ENCODE results near the gene SNPH.
A peak's percentile ranks its signal among the peaks of the same experiment; 100 is the strongest.

Gene SNPH

DNA sequence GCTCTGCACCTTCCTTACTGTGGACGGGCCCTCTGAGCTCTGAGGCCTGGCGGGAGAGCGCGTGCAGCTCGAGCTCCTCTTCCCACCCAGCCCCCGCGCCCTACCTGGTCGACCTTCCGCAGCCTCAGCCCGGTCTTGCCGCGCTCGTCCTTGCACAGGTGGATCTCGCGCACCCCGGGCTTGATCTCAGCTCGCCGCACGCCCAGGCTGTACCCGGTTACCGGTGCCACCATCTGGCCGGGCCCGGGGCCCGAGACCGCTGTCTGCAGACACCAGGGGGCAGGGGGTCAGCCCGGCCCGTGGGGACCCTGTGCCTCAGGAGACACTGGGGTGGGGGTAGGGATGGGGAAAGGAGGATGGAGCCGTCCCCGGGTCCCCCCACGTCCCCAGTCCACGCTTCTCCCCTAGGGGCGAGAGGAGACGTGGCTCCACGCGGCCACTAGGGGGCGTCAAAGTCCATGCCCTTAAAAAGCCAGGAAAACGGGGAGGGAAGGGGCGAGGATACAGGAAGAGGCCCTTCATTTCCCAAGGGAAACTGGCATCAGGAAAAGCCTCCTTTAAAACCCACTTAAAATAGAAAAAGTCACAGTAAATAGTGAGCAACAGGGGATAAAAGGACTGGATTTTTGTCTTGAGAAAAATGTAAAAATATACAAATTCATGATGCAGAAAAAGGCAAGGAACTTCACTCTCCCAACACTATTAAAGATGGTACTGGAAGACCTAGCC is 47.3 kb downstream of the SNPH start:
- peak; percentile 71 for DNase-seq (ENCODE audit: low read depth)
- TF ChIP-seq, protein P1, sequence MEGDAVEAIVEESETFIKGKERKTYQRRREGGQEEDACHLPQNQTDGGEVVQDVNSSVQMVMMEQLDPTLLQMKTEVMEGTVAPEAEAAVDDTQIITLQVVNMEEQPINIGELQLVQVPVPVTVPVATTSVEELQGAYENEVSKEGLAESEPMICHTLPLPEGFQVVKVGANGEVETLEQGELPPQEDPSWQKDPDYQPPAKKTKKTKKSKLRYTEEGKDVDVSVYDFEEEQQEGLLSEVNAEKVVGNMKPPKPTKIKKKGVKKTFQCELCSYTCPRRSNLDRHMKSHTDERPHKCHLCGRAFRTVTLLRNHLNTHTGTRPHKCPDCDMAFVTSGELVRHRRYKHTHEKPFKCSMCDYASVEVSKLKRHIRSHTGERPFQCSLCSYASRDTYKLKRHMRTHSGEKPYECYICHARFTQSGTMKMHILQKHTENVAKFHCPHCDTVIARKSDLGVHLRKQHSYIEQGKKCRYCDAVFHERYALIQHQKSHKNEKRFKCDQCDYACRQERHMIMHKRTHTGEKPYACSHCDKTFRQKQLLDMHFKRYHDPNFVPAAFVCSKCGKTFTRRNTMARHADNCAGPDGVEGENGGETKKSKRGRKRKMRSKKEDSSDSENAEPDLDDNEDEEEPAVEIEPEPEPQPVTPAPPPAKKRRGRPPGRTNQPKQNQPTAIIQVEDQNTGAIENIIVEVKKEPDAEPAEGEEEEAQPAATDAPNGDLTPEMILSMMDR (conservative IDR thresholded peaks at IDR 0.05; ENCODE audit: low read depth, low read length), result peak; percentile 93
- peak overlapping the region; percentile 46 for H3K4me3 ChIP-seq (ENCODE audit: low read depth, low read length)

DNA sequence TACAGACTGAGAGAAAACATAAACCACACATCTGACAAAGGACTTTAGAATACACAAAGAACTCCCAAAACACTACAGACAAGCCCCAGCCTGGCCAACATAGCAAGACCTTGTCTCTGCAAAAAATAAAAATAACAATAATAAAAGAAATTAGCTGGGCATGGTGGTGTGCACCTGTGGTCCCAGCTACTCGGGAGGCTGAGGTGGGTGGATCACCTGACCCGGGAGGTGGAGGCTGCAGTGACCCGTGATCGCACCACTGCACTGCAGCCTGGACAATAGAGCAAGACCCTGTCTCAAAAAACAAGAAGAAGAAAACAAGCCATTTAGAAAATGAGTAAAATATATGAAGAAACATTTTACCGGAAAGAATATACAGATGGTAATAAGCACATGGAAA is 49.7 kb downstream of the SNPH start:
- H3K4me3 ChIP-seq (ENCODE audit: low read depth, low read length), result no peak overlapping the region
- TF ChIP-seq, protein P1 (conservative IDR thresholded peaks at IDR 0.05; ENCODE audit: low read depth, low read length), result no peak
- DNase-seq (ENCODE audit: low read depth), result no peak

DNA sequence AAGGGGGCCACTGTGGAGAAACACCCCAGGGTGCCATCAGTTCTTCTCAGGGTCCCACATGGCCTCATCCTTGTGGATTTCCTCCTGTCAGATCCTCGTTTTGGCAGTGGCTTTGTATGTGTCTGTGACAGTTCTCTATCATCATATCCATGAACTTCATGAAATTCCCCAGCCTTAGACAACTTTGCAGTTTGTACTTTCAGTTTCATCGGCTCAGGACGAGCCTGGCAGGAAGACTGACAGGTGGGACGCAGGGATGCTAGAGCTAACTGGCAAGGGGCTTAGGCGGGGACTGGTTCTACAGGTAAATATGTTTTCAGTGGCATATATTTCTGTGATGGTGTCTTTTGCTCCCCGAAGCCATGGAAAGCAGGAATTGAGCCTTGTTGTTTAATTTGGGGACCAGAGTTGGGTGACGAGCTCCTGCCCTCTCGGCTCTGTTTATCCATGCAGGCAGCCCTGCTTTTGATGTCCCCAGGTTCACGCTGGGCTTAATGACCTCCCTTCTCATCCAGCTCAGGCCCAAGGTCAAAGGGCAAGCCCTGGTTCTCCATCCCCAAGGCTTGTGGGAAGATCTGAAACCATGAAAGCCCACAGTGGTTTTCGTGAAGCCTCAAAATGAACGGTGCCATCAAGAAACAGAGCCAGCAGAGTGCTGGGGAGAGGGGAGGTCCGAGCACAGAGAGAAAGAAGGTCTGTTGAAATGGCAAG is 51.6 kb downstream of the SNPH start:
- peak; percentile 13 for DNase-seq (ENCODE audit: low read depth)
- TF ChIP-seq, protein P1 (conservative IDR thresholded peaks at IDR 0.05; ENCODE audit: low read depth, low read length), result no peak
- peak overlapping the region; percentile 34 for H3K4me3 ChIP-seq (ENCODE audit: low read depth, low read length)

DNA sequence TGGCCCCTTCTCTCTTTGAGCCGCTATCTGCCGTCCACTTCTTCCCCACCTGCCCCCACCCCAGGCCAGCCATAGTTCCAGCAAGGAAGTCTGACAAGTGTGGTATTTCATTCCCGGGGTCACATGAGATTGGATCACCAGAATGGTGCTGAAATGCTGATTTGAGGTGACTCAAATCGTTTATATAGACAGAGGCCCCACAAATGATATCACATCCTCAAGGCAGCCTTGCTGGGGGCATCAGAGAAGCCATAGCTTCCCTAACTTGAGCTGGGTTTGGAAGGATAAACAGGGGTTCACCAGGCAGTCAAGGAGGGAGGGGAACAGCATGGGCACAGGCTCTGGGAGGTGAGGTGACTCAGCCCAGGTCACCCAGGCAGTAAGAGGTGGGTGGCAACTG is 53.0 kb downstream of the SNPH start:
- TF ChIP-seq, protein P1 (conservative IDR thresholded peaks at IDR 0.05; ENCODE audit: low read depth, low read length), result no peak
- DNase-seq (ENCODE audit: low read depth), result no peak
- no peak overlapping the region for H3K4me3 ChIP-seq (ENCODE audit: low read depth, low read length)

GRCh38 chr20:1319462-1319861 is 53.4 kb downstream of the SNPH start:
- no peak for DNase-seq (ENCODE audit: low read depth)
- H3K4me3 ChIP-seq (ENCODE audit: low read depth, low read length), result no peak overlapping the region
- TF ChIP-seq, protein P1 (conservative IDR thresholded peaks at IDR 0.05; ENCODE audit: low read depth, low read length), result no peak

GRCh38 chr20:1320016-1320415 is 53.9 kb downstream of the SNPH start:
- TF ChIP-seq, protein P1 (conservative IDR thresholded peaks at IDR 0.05; ENCODE audit: low read depth, low read length), result no peak

More at GRCh38 chr20:1320016-1320415, 53.9 kb downstream of the SNPH start:
- no peak for DNase-seq (ENCODE audit: low read depth)
- no peak overlapping the region for H3K4me3 ChIP-seq (ENCODE audit: low read depth, low read length)

Data from choroid plexus epithelial cell (primary cell).